ENCODE results near the gene SLC6A6.

GRCh38 chr3:14375192-14375591 lies 27.2 kb upstream of the SLC6A6 start:
- TF ChIP-seq CTCF (IDR thresholded peaks at IDR 0.05), result peak in 1 of 6 experiments; percentile 5
- no peak for TF ChIP-seq POLR2A (IDR thresholded peaks at IDR 0.05)

Data from esophagus squamous epithelium (tissue), 4 donors.